SH-SY5Y (cell line): ENCODE measurements around the gene PROSER3.

Experiments used
- GATA2 ChIP-seq: IDR thresholded peaks from 2 replicates; pipeline ENCODE4 v1.6.1; 2011; ENCODE audit warnings: mild to moderate bottlenecking, low read depth, low read length
- GATA3 ChIP-seq: IDR thresholded peaks from 2 replicates; pipeline ENCODE4 v1.6.1; 2011; ENCODE audit warnings: low read depth, mild to moderate bottlenecking, low read length, moderate library complexity

DNA sequence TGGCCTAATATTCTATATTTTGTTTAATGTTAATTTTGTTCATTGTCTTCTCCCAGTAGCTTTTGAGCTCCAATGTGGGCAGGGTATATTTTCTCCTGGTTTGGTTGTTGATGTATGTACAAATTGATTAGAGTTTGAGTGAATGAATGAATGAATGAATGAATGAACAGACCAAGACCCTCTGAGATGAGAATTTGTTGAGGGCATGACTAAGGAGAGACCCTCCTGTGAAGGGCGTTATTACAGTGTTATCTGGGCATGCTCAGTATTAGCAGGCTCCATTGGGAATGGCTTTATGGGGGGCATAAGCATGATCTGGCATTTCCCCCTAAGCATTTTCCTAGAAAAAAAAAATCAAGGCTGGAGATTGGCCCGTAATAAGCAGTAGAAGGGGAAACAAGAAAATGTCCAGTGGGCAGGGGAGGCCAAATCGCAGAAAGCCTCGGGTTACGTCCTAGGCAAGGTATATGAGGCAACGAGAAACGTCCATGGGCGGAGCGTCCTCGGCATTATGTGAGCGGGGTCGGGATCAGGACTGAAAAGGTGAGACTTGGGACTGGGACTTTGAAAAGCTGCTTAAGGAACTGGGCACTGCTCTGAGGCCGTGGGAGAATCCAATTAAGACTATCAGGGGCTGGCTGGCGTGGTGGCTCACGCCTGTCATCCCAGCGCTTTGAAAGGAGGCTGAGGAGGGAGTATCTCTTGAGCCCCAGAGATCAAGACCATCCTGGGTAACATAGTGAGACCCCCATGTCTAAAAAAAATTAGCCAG is 16.5 kb downstream of the PROSER3 start:
- TF ChIP-seq GATA2 (no peak), GATA3 (no peak)
